HCT116 (cell line): ENCODE results near the gene EGF. TPM values are rescaled to one million over a fixed set of nuclear protein-coding genes. Genes with fewer than 3 reads are reported as not detected.

Experiments
- ATAC-seq: fragments of 200-7000 bp; cut with Tn5 transposase; 2 replicates; pipeline ENCODE4 v1.9.1; 2020; ENCODE audit warnings: mild to moderate bottlenecking, moderate library complexity
- BruUV-seq: library from RNA; stranded (reverse); fragments of 400-500 nt; replicated peaks from 2 replicates; lab custom pipeline; 2021; lab: Mats Ljungman, UMichigan
- CTCF ChIA-PET: fragments of 300-600 bp; sonication (Branson Sonifier 250); formaldehyde crosslinking; loops from one replicate; lab custom pipeline; 2021; ENCODE audit warnings: antibody characterized with exemption; lab: Charles Lee
- POLR2A ChIA-PET: fragments of 300-600, 350-600 bp; sonication (Branson Sonifier 250); formaldehyde crosslinking; loops from one replicate; lab custom pipeline; 2021; ENCODE audit warnings: antibody characterized with exemption; lab: Charles Lee
- RAD21 ChIA-PET, 2 experiments: fragments of 300-600 bp; sonication (Branson Sonifier 250); formaldehyde crosslinking; loops; one replicate each; lab custom pipeline; 2023; ENCODE audit warnings: low total read pairs in 2 of 2; ENCODE audit not compliant: uncharacterized antibody in 2 of 2, unreplicated experiment in 2 of 2, low non-redundant PET in 1 of 2; lab: Charles Lee
- DNase-seq: peaks from one replicate; pipeline ENCODE4 v3.0.0-alpha.2; 2010; ENCODE audit warnings: low read depth, low spot score
- H2AFZ ChIP-seq: fragments of 200-600 bp; shearing (Covaris generic), sonication (generic); 2 replicates; pipeline ENCODE4 v1.6.1; 2017; ENCODE audit warnings: low read depth, mixed run types, mixed read lengths, antibody characterized with exemption, low read length; ENCODE audit not compliant: poor library complexity, severe bottlenecking
- H3K27ac ChIP-seq: 2 replicates; pipeline ENCODE4 v1.5.1; 2012; ENCODE audit warnings: low read depth, low read length
- H3K27me3 ChIP-seq: fragments of 200-600 bp; sonication (generic); 2 replicates; pipeline ENCODE4 v1.6.1; 2016; ENCODE audit warnings: mixed run types, low read length, mixed read lengths; ENCODE audit not compliant: insufficient read depth
- H3K36me3 ChIP-seq, 2 experiments: fragments of 200-500 bp in 1 of 2; fragments of 200-600 bp in 1 of 2; sonication (Bioruptor generic) in 1 of 2; sonication (generic) in 1 of 2; 2 replicates each; pipeline versions ENCODE4 v1.5.1 to v1.6.1; 2014 to 2016; ENCODE audit warnings: low read length in 2 of 2, inconsistent platforms in 1 of 2, mixed read lengths in 1 of 2, mixed run types in 1 of 2; ENCODE audit not compliant: insufficient read depth in 2 of 2, control insufficient read depth in 1 of 2
- H3K4me1 ChIP-seq, 2 experiments: fragments of 200-600 bp in 1 of 2; sonication (generic) in 1 of 2; 2 replicates each; pipeline versions ENCODE4 v1.5.1 to v1.6.1; 2012 to 2017; ENCODE audit warnings: low read length in 2 of 2, inconsistent platforms in 1 of 2, mild to moderate bottlenecking in 1 of 2, mixed read lengths in 1 of 2, mixed run types in 1 of 2, moderate library complexity in 1 of 2; ENCODE audit not compliant: insufficient read depth in 2 of 2, control insufficient read depth in 1 of 2
- H3K4me2 ChIP-seq: fragments of 200-600 bp; sonication (generic); 2 replicates; pipeline ENCODE4 v1.6.1; 2017; ENCODE audit warnings: mixed run types, low read length, mixed read lengths
- H3K4me3 ChIP-seq, 2 experiments: fragments of 200-600 bp in 1 of 2; sonication (generic) in 1 of 2; replicated peaks in 1 of 2; 2 replicates each; pipeline ENCODE4 v1.5.1; 2011 to 2016; ENCODE audit warnings: low read length in 2 of 2, control low read depth in 1 of 2, low read depth in 1 of 2, mild to moderate bottlenecking in 1 of 2, mixed read lengths in 1 of 2, mixed run types in 1 of 2
- H3K79me2 ChIP-seq: fragments of 200-600 bp; sonication (generic); 2 replicates; pipeline ENCODE4 v1.6.1; 2017; ENCODE audit warnings: mild to moderate bottlenecking, mixed run types, low read length, moderate library complexity, mixed read lengths; ENCODE audit not compliant: insufficient read depth
- H3K9ac ChIP-seq: fragments of 200-600 bp; sonication (generic); 2 replicates; pipeline ENCODE4 v1.6.1; 2016; ENCODE audit warnings: low read length, mixed read lengths
- H3K9me2 ChIP-seq: fragments of 200-600 bp; sonication (generic), shearing (Covaris generic); 2 replicates; pipeline ENCODE4 v1.6.1; 2017; ENCODE audit warnings: mixed run types, mild to moderate bottlenecking, moderate library complexity; ENCODE audit not compliant: insufficient read depth
- H3K9me3 ChIP-seq, 2 experiments: fragments of 200-500 bp in 1 of 2; fragments of 200-600 bp in 1 of 2; sonication (Bioruptor generic) in 1 of 2; sonication (generic) in 1 of 2; 2 replicates each; pipeline ENCODE4 v1.6.1; 2014 to 2017; ENCODE audit warnings: low read length in 2 of 2, mixed read lengths in 2 of 2, inconsistent platforms in 1 of 2, low read depth in 1 of 2, mild to moderate bottlenecking in 1 of 2, mixed run types in 1 of 2, moderate library complexity in 1 of 2; ENCODE audit not compliant: control insufficient read depth in 1 of 2, insufficient read depth in 1 of 2
- H4K20me1 ChIP-seq: fragments of 200-600 bp; sonication (generic), shearing (Covaris generic); 2 replicates; pipeline ENCODE4 v1.6.1; 2017; ENCODE audit warnings: mixed run types, mild to moderate bottlenecking, moderate library complexity; ENCODE audit not compliant: insufficient read depth
- ATF3 ChIP-seq: IDR thresholded peaks from 2 replicates; pipeline ENCODE4 v1.6.1; 2012
- CEBPB ChIP-seq: IDR thresholded peaks from 2 replicates; pipeline ENCODE4 v1.6.1; 2012; ENCODE audit warnings: low read depth
- ELF1 ChIP-seq: IDR thresholded peaks from 2 replicates; pipeline ENCODE4 v1.6.1; 2012; ENCODE audit warnings: low read depth, borderline replicate concordance
- EZH2 ChIP-seq: fragments of 200-600 bp; sonication (generic); IDR thresholded peaks from 2 replicates; pipeline ENCODE4 v1.6.1; 2017; ENCODE audit warnings: antibody characterized with exemption, mixed run types
- FOSL1 ChIP-seq: IDR thresholded peaks from 2 replicates; pipeline ENCODE4 v1.6.1; 2012; ENCODE audit warnings: low read depth
- JUND ChIP-seq: IDR thresholded peaks from 2 replicates; pipeline ENCODE4 v1.6.1; 2012
- MAX ChIP-seq: IDR thresholded peaks from 2 replicates; pipeline ENCODE4 v1.6.1; 2012
- POLR2A ChIP-seq: IDR thresholded peaks from 2 replicates; pipeline ENCODE4 v1.7.0; 2011; ENCODE audit warnings: borderline replicate concordance; ENCODE audit not compliant: insufficient read depth, insufficient read length; ENCODE audit errors: extremely low read depth
- RAD21 ChIP-seq: IDR thresholded peaks from 2 replicates; pipeline ENCODE4 v1.6.1; 2012; ENCODE audit warnings: low read depth, mild to moderate bottlenecking
- SIN3A ChIP-seq: IDR thresholded peaks from 2 replicates; pipeline ENCODE4 v1.6.1; 2012; ENCODE audit warnings: low read depth
- SRF ChIP-seq: IDR thresholded peaks from 2 replicates; pipeline ENCODE4 v1.6.1; 2012; ENCODE audit warnings: low read depth
- TCF7L2 ChIP-seq: IDR thresholded peaks from 2 replicates; pipeline ENCODE4 v1.7.0; 2011; ENCODE audit warnings: borderline replicate concordance, inconsistent platforms; ENCODE audit not compliant: insufficient read depth, insufficient read length; ENCODE audit errors: extremely low read depth
- YY1 ChIP-seq: IDR thresholded peaks from 2 replicates; pipeline ENCODE4 v1.6.1; 2011; ENCODE audit warnings: low read length, low read depth, moderate library complexity, mild to moderate bottlenecking; ENCODE audit not compliant: insufficient replicate concordance; ENCODE audit errors: extremely low read depth
- ZFX ChIP-seq: fragments of 450-650 bp; IDR thresholded peaks from 2 replicates; pipeline ENCODE4 v1.6.1; 2017
- ZNF274 ChIP-seq: fragments of 200-500 bp; sonication (Bioruptor generic); IDR thresholded peaks from 2 replicates; pipeline ENCODE4 v1.6.1; 2014; ENCODE audit warnings: mild to moderate bottlenecking, low read depth, low read length, inconsistent platforms
- intact Hi-C: fragments of 100-400 bp; cut with micrococcal nuclease; formaldehyde crosslinking; loops from 2 replicates; pipeline ENCODE4 v1.10.0; 2022
- total RNA-seq: library from RNA; stranded (reverse); gene quantifications from one replicate; pipeline ENCODE4 v1.2.1, GENCODE V29; 2021; ENCODE audit not compliant: unreplicated experiment

Gene EGF
- total RNA-seq, 1 experiment from 2014 or later = 0.57 TPM

GRCh38 chr4:109944591-109944990 lies 31.9 kb downstream of the EGF start:
- Histone ChIP-seq H3K9me3 (no peaks in the 10 kb centered on the region), H3K4me3 (no peak overlapping the region), H3K27ac (no peak overlapping the region), H3K4me1 (peaks cover 0 to 6% of the 10 kb centered on the region in 2 experiments; a peak in 1 of 4 replicates)
- BruUV-seq = no TSS peak
- RAD21 ChIA-PET = no interaction called here
- intact Hi-C loops = no loop called here
- TF ChIP-seq ELF1 = no peak
- no peak for TF ChIP-seq ZNF274
- no peak for TF ChIP-seq FOSL1
- TF ChIP-seq ZFX = no peak
- TF ChIP-seq TCF7L2 = no peak
- no peak for TF ChIP-seq MAX
- no peak for TF ChIP-seq JUND
- TF ChIP-seq SIN3A = no peak
- no peak for TF ChIP-seq ATF3
- no peak for TF ChIP-seq RAD21
- TF ChIP-seq, all 23 proteins: peak for 0
- DNase-seq = no peak
- Histone ChIP-seq H3K79me2 (no peaks in the 10 kb centered on the region), H3K4me2 (no peak overlapping the region), H3K36me3 (no peaks in the 10 kb centered on the region), H4K20me1 (no peaks in the 10 kb centered on the region), H3K9ac (no peak overlapping the region), H2AFZ (no peak overlapping the region), H3K27me3 (no peaks in the 10 kb centered on the region), H3K9me2 (no peaks in the 10 kb centered on the region)
- ChIA-PET CTCF (no interaction called here), POLR2A (no interaction called here)
- ATAC-seq = no peak

DNA sequence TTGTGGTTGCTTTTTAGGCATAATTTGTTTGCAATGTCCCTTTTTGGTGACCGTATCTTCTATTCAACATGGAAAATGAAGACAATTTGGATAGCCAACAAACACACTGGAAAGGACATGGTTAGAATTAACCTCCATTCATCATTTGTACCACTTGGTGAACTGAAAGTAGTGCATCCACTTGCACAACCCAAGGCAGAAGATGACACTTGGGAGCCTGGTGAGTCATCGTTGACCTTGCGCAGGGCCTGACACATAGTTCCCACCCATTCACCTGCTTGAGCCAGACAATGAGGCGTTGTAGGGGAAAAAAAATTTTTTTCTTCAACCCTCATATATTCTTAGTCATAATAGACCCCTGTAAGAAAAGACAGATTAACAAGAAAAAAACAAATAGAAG lies 32.4 kb downstream of the EGF start:
- intact Hi-C loops = no loop called here
- BruUV-seq = no TSS peak

More for the DNA sequence above, 32.4 kb downstream of the EGF start:
- no peak overlapping the region for H3K4me3 ChIP-seq
- H3K36me3 ChIP-seq = no peaks in the 10 kb centered on the region
- TF ChIP-seq POLR2A (no peak), YY1 (no peak), CEBPB (0 out of 2 replicates have a peak, but pooled peaks have one; percentile 17), JUND (0 out of 2 replicates have a peak, but pooled peaks have one; percentile 10), EZH2 (no peak), FOSL1 (peak; percentile 39; the same call in 1 of the 2 replicates), SRF (no peak)
- ChIA-PET POLR2A (no interaction called here), RAD21 (no interaction called here), CTCF (no interaction called here)
- H3K79me2 ChIP-seq = no peaks in the 10 kb centered on the region
- DNase-seq (no peak), ATAC-seq (no peak)
- H4K20me1 ChIP-seq = no peaks in the 10 kb centered on the region
- peaks cover 0 to 6% of the 10 kb centered on the region in 2 experiments; a peak in 1 of 4 replicates for H3K4me1 ChIP-seq
- H3K9me2 ChIP-seq = no peaks in the 10 kb centered on the region
- H3K9ac ChIP-seq = no peak overlapping the region
- H2AFZ ChIP-seq = no peak overlapping the region
- no peaks in the 10 kb centered on the region for H3K27me3 ChIP-seq
- H3K27ac ChIP-seq = no peak overlapping the region
- no peak overlapping the region for H3K4me2 ChIP-seq
- H3K9me3 ChIP-seq = no peaks in the 10 kb centered on the region
